ENCODE measurements around the gene PPP2R2D. TPM values are rescaled to one million over a fixed set of nuclear protein-coding genes. Genes with fewer than 3 reads are reported as not detected.

Gene PPP2R2D
- total RNA-seq, 1 donor from 2014 or later, result 30.0 TPM

GRCh38 chr10:131886237-131886636 is 14.6 kb upstream of the PPP2R2D start:
- H3K4me1 ChIP-seq, result peaks cover 7% of the 10 kb centered on the region
- no peak for DNase-seq

GRCh38 chr10:131888186-131888604 is 12.6 kb upstream of the PPP2R2D start:
- intact Hi-C loops (cut with DNase I), result loop anchor here (5.0 to 10.0 kb wide), 2 partner anchors 134 to 257 kb away; no protein-coding TSS in a partner anchor
- no peak for DNase-seq
- Histone ChIP-seq H3K9me3 (no peaks in the 10 kb centered on the region), H3K4me3 (no peak overlapping the region), H3K27ac (no peak overlapping the region), H3K27me3 (ENCODE audit: low read depth) (peaks cover 28% of the 10 kb centered on the region), H3K4me1 (peaks cover 7% of the 10 kb centered on the region), H3K36me3 (no peaks in the 10 kb centered on the region)
- TF ChIP-seq, protein P1, sequence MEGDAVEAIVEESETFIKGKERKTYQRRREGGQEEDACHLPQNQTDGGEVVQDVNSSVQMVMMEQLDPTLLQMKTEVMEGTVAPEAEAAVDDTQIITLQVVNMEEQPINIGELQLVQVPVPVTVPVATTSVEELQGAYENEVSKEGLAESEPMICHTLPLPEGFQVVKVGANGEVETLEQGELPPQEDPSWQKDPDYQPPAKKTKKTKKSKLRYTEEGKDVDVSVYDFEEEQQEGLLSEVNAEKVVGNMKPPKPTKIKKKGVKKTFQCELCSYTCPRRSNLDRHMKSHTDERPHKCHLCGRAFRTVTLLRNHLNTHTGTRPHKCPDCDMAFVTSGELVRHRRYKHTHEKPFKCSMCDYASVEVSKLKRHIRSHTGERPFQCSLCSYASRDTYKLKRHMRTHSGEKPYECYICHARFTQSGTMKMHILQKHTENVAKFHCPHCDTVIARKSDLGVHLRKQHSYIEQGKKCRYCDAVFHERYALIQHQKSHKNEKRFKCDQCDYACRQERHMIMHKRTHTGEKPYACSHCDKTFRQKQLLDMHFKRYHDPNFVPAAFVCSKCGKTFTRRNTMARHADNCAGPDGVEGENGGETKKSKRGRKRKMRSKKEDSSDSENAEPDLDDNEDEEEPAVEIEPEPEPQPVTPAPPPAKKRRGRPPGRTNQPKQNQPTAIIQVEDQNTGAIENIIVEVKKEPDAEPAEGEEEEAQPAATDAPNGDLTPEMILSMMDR (IDR thresholded peaks at IDR 0.05), result no peak
- ATAC-seq, result no peak

More at GRCh38 chr10:131886237-131886636, 14.6 kb upstream of the PPP2R2D start:
- peaks cover 12% of the 10 kb centered on the region for H3K27me3 ChIP-seq (ENCODE audit: low read depth)
- intact Hi-C loops (cut with DNase I), result loop anchor here (5.0 to 10.0 kb wide), 2 partner anchors 136 to 259 kb away; no protein-coding TSS in a partner anchor
- ATAC-seq, result no peak
- TF ChIP-seq, protein P1 (IDR thresholded peaks at IDR 0.05), result no peak
- H3K27ac ChIP-seq, result no peak overlapping the region
- H3K4me3 ChIP-seq, result no peak overlapping the region
- H3K36me3 ChIP-seq, result no peaks in the 10 kb centered on the region
- H3K9me3 ChIP-seq, result no peaks in the 10 kb centered on the region

DNA sequence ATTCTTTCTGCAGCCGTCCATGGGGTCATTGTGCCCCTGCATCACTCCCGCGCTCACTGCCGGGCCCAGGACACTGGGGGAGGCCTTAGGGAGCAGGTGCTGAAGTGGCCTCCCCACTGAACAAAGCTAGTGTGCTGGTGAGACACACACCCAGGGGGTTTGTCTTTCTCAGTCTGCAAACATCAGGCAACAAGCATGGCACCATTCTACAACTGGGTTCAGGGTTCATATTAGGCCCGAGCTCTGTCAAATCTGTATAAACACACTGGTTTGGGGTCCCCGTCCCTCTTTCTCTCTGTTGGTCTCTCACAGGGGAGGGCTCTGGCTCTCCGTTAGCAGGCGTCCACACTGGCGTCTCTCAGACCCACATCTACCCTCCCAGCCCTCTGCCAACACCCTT is 11.1 kb upstream of the PPP2R2D start:
- Histone ChIP-seq H3K27me3 (ENCODE audit: low read depth) (peaks cover 28% of the 10 kb centered on the region), H3K4me1 (peaks cover 7% of the 10 kb centered on the region), H3K36me3 (no peaks in the 10 kb centered on the region), H3K4me3 (no peak overlapping the region), H3K27ac (no peak overlapping the region), H3K9me3 (no peaks in the 10 kb centered on the region)
- DNase-seq (no peak), ATAC-seq (no peak)
- intact Hi-C loops (cut with DNase I), result loop anchor here (5.0 to 10.0 kb wide), 2 partner anchors 133 to 255 kb away; no protein-coding TSS in a partner anchor
- TF ChIP-seq, protein P1 (IDR thresholded peaks at IDR 0.05), result no peak

GRCh38 chr10:131890276-131891195 is 10.3 kb upstream of the PPP2R2D start:
- intact Hi-C loops (cut with DNase I), result no loop called here
- Histone ChIP-seq H3K4me1 (peaks cover 3% of the 10 kb centered on the region), H3K4me3 (no peak overlapping the region), H3K27me3 (ENCODE audit: low read depth) (peaks cover 28% of the 10 kb centered on the region), H3K36me3 (no peaks in the 10 kb centered on the region), H3K9me3 (no peaks in the 10 kb centered on the region), H3K27ac (no peak overlapping the region)
- TF ChIP-seq, protein P1 (IDR thresholded peaks at IDR 0.05), result no peak
- peak; percentile 20 to 48 for ATAC-seq
- DNase-seq, result no peak

DNA sequence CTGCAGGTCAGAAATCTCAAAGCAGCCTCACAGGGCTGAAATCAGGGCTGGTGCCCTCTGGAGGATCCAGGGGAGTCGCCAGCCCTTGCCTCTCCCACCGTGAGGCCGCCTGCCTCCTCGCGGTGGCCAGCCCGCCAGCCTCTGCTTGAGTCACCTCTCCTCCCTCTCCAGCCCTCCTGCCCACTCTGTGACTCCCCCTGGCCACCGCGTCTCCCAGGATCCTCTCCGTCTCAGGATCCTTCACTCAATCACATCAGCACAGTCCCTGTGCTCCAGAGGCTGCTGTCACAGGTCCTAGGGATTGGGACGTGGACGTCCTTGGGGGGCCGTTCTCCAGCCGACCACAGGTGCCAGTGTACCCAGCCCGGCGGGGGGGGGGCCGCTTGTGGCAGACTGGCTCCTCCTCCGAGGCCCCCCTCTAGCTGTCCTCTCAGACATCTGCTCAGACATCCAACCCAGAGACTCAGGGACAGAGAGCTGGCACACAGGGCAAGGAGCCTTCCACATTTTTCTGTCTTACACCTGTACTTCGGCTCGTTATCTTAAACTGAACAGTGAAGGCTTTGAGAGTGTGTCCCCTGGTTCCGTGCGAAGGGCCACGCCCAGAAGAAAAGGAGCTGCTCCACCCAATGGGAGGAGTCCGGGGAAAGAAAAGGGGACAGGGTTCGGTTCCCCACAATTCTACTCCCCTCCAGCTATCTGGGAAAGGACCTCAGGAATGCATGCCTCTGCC is 9.4 kb upstream of the PPP2R2D start:
- ATAC-seq, result peak; percentile 25 to 51
- DNase-seq, result no peak
- no peak overlapping the region for H3K27ac ChIP-seq
- intact Hi-C loops (cut with DNase I), result no loop called here
- H3K4me1 ChIP-seq, result no peaks in the 10 kb centered on the region
- H3K27me3 ChIP-seq (ENCODE audit: low read depth), result peaks cover 28% of the 10 kb centered on the region
- H3K36me3 ChIP-seq, result no peaks in the 10 kb centered on the region
- TF ChIP-seq, protein P1 (IDR thresholded peaks at IDR 0.05), result no peak
- no peak overlapping the region for H3K4me3 ChIP-seq
- H3K9me3 ChIP-seq, result no peaks in the 10 kb centered on the region

All from lower lobe of right lung (tissue), 2 donors.